Measurements from ENCODE around the gene ATG4D.

Gene ATG4D

DNA sequence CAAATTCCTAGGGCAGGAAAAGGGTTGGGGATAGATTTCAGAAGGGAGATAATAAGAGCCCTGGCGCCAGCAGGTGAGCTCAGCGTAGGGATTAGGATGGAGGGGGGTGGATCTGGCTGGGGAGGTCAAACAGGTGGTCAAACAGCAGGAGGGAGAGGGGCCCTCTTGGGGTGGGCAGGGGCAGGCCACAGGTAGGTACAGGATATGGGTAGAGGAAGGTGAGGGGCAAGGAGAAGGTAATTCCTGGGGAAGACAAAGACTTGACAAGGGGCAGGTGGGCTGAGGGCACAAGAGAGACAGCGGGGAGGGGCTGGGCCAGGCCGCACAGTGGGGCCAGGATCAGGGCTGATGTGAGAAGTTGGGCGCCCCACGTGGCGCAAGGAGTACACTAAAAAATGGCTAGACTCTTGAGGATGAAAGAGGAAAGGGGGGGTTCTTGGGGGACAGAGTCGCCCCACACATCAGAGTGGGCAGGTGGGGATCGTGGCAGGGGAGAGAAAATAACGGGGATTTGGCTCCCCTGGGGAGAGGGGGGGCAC, 21.4 kb downstream of the ATG4D start:
- Histone ChIP-seq H3K27ac (ENCODE audit: low read depth, low read length) (peak overlapping the region; percentile 83), H3K9me2 (replicated peaks; ENCODE audit: control insufficient read depth, low read length) (no peaks in the 10 kb centered on the region), H4K20me1 (ENCODE audit: control insufficient read depth, insufficient read depth, low read depth, low read length) (no peaks in the 10 kb centered on the region), H3K4me2 (ENCODE audit: low read length) (peak overlapping the region; percentile 85), H3K36me3 (ENCODE audit: control insufficient read depth, low read length) (peaks cover 37% of the 10 kb centered on the region), H3K4me1 (ENCODE audit: control insufficient read depth, low read length) (peaks cover 39% of the 10 kb centered on the region), H3F3A (ENCODE audit: control insufficient read depth, insufficient read depth) (peaks cover 21% of the 10 kb centered on the region), H3K27me3 (ENCODE audit: control insufficient read depth, low read length) (no peaks in the 10 kb centered on the region), H3K9me3 (ENCODE audit: control insufficient read depth, insufficient read depth, low read length) (no peaks in the 10 kb centered on the region), H3K79me2 (ENCODE audit: control insufficient read depth, low read length) (peaks cover 36% of the 10 kb centered on the region), H3K4me3 (ENCODE audit: low read length) (peak overlapping the region; percentile 87)
- TF ChIP-seq, protein P1, sequence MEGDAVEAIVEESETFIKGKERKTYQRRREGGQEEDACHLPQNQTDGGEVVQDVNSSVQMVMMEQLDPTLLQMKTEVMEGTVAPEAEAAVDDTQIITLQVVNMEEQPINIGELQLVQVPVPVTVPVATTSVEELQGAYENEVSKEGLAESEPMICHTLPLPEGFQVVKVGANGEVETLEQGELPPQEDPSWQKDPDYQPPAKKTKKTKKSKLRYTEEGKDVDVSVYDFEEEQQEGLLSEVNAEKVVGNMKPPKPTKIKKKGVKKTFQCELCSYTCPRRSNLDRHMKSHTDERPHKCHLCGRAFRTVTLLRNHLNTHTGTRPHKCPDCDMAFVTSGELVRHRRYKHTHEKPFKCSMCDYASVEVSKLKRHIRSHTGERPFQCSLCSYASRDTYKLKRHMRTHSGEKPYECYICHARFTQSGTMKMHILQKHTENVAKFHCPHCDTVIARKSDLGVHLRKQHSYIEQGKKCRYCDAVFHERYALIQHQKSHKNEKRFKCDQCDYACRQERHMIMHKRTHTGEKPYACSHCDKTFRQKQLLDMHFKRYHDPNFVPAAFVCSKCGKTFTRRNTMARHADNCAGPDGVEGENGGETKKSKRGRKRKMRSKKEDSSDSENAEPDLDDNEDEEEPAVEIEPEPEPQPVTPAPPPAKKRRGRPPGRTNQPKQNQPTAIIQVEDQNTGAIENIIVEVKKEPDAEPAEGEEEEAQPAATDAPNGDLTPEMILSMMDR (IDR thresholded peaks at IDR 0.05; ENCODE audit: low read depth, low read length, poor library complexity, severe bottlenecking): peak; percentile 70
- no peak for TF ChIP-seq EZH2phosphoT487 (IDR thresholded peaks at IDR 0.05; ENCODE audit: borderline replicate concordance, low read length)

DNA sequence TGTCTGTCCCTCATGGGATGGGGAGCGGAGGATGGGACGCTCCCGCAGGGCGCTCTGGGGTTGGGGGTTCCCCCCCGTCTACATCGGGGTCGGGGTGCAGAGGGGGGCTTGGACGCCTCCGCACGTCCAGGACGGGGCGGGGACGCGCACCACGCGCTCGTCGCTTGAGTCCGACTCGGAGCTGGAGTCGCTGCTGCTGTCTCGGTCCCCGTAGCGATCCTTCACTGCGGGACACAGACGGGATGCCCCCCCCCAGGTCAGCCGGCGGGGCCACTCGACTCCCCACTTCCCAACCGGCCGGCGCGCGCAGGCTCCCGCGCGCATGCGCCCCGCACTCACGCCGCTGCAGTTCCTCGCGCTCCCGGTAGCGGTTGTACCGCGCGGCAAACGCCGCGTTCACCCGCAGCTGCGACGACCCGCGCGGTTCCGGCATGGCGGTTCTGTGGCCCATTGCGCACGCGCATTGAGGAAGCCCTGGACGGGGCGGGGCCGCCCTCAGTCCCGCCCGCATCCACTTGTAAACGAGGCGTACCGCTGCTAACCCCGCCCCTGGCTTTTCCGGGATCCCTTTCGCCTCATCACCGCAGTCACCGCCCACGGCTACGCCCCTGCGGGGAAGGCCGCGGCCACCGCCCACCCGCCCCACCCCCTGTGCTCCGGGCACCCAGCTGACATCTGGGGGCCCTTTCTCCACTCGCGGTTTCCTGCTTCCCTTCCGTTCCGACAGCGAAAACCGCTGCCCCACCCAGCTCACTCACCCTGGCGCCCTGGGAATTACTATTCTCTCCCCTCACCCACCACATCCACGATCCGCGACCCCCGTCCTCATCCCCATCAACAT, 22.1 kb downstream of the ATG4D start, which contains the start of gene KRI1:
TSS of gene KRI1 (minus strand) at position 444 of the 841 bp plus-strand sequence. CDS start at position 433, 11 bp downstream.
- Histone ChIP-seq H3F3A (ENCODE audit: control insufficient read depth, insufficient read depth) (peaks cover 21% of the 10 kb centered on the region), H3K27ac (ENCODE audit: low read depth, low read length) (peak within 1 kb of the TSS; percentile 92), H3K9me2 (replicated peaks; ENCODE audit: control insufficient read depth, low read length) (no peaks in the 10 kb centered on the region), H3K9me3 (ENCODE audit: control insufficient read depth, insufficient read depth, low read length) (no peaks in the 10 kb centered on the region), H3K79me2 (ENCODE audit: control insufficient read depth, low read length) (peaks cover 36% of the 10 kb centered on the region), H3K27me3 (ENCODE audit: control insufficient read depth, low read length) (no peaks in the 10 kb centered on the region), H3K4me3 (ENCODE audit: low read length) (peak within 1 kb of the TSS; percentile 87), H4K20me1 (ENCODE audit: control insufficient read depth, insufficient read depth, low read depth, low read length) (no peaks in the 10 kb centered on the region), H3K36me3 (ENCODE audit: control insufficient read depth, low read length) (peaks cover 30% of the 10 kb centered on the region), H3K4me2 (ENCODE audit: low read length) (peak within 1 kb of the TSS; percentile 92), H3K4me1 (ENCODE audit: control insufficient read depth, low read length) (peaks cover 39% of the 10 kb centered on the region)
- TF ChIP-seq, protein P1 (IDR thresholded peaks at IDR 0.05; ENCODE audit: low read depth, low read length, poor library complexity, severe bottlenecking): peak; percentile 43
- TF ChIP-seq EZH2phosphoT487 (IDR thresholded peaks at IDR 0.05; ENCODE audit: borderline replicate concordance, low read length): no peak

DNA sequence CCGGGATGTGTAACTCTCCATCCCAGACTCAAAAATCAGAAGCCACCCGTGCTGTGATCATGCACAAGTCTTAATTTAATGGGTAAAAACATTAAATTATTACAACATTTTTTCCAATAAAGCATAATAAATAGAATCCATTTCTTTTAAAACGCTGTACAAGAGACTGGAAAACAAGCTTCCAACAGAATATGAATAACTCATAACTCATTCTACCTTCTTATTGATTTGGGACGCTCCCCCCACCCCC, 22.6 kb downstream of the ATG4D start:
- H3K4me2 ChIP-seq (ENCODE audit: low read length): peak overlapping the region; percentile 92
- peaks cover 36% of the 10 kb centered on the region for H3K79me2 ChIP-seq (ENCODE audit: control insufficient read depth, low read length)
- H3K27me3 ChIP-seq (ENCODE audit: control insufficient read depth, low read length): no peaks in the 10 kb centered on the region
- peak overlapping the region; percentile 87 for H3K4me3 ChIP-seq (ENCODE audit: low read length)
- H3K9me3 ChIP-seq (ENCODE audit: control insufficient read depth, insufficient read depth, low read length): no peaks in the 10 kb centered on the region
- H3K36me3 ChIP-seq (ENCODE audit: control insufficient read depth, low read length): peaks cover 25% of the 10 kb centered on the region
- H4K20me1 ChIP-seq (ENCODE audit: control insufficient read depth, insufficient read depth, low read depth, low read length): no peaks in the 10 kb centered on the region
- no peaks in the 10 kb centered on the region for H3K9me2 ChIP-seq (replicated peaks; ENCODE audit: control insufficient read depth, low read length)
- H3K27ac ChIP-seq (ENCODE audit: low read depth, low read length): peak overlapping the region; percentile 92
- peaks cover 39% of the 10 kb centered on the region for H3K4me1 ChIP-seq (ENCODE audit: control insufficient read depth, low read length)
- peaks cover 21% of the 10 kb centered on the region for H3F3A ChIP-seq (ENCODE audit: control insufficient read depth, insufficient read depth)
- TF ChIP-seq, protein P1 (IDR thresholded peaks at IDR 0.05; ENCODE audit: low read depth, low read length, poor library complexity, severe bottlenecking): no peak
- TF ChIP-seq EZH2phosphoT487 (IDR thresholded peaks at IDR 0.05; ENCODE audit: borderline replicate concordance, low read length): no peak

All from DOHH2 (cell line).